ENCODE results near the gene CDIP1.

DNA sequence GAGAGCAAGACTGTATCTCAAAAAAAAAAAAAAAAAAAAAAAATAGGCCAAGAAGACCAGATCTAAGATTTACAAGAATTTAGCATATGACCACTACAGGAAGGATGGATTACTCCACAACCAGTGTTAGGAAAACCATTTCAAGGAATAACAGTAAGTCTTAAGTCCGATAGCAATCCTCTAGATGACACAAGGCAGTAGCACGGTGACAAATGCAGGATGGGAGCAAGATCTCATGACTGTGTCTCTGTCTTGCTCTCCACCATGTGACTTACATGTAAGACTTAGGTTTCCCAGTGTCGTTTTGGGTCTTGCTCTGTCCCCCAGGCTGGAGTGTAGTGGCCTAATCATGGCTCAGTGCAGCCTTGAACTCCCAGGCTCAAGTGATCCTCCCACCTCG is 45.3 kb upstream of the CDIP1 start:
- no peak for TF ChIP-seq POLR2A (IDR thresholded peaks at IDR 0.05; ENCODE audit: low read depth)
- TF ChIP-seq, protein P1, sequence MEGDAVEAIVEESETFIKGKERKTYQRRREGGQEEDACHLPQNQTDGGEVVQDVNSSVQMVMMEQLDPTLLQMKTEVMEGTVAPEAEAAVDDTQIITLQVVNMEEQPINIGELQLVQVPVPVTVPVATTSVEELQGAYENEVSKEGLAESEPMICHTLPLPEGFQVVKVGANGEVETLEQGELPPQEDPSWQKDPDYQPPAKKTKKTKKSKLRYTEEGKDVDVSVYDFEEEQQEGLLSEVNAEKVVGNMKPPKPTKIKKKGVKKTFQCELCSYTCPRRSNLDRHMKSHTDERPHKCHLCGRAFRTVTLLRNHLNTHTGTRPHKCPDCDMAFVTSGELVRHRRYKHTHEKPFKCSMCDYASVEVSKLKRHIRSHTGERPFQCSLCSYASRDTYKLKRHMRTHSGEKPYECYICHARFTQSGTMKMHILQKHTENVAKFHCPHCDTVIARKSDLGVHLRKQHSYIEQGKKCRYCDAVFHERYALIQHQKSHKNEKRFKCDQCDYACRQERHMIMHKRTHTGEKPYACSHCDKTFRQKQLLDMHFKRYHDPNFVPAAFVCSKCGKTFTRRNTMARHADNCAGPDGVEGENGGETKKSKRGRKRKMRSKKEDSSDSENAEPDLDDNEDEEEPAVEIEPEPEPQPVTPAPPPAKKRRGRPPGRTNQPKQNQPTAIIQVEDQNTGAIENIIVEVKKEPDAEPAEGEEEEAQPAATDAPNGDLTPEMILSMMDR (IDR thresholded peaks at IDR 0.05), result no peak

Data from esophagus muscularis mucosa (tissue), 3 donors.